ENCODE results near the gene ZBTB24. TPM values are rescaled to one million over a fixed set of nuclear protein-coding genes. Genes with fewer than 3 reads are reported as not detected.

ZBTB24 gene
- total RNA-seq, 2 experiments from 2014 or later = 15.3 to 17.0 TPM

- TF ChIP-seq EZH2phosphoT487 (IDR thresholded peaks at IDR 0.05; ENCODE audit: borderline replicate concordance, low read depth, low read length) (no peak), CTCF (conservative IDR thresholded peaks at IDR 0.05; ENCODE audit: low read length) (no peak)
- Histone ChIP-seq H3K79me2 (ENCODE audit: insufficient read depth, low read depth, low read length) (no peaks in the 10 kb centered on the region), H3K27ac (ENCODE audit: low read depth, low read length, poor library complexity, severe bottlenecking) (no peak overlapping the region), H4K20me1 (ENCODE audit: insufficient read depth, low read length) (no peaks in the 10 kb centered on the region), H3K4me1 (ENCODE audit: insufficient read depth, low read length, poor library complexity, severe bottlenecking) (peaks cover 19% of the 10 kb centered on the region), H2AFZ (ENCODE audit: low read length) (no peak overlapping the region), H3K4me2 (ENCODE audit: low read length) (no peak overlapping the region), H3K4me3 (ENCODE audit: low read depth, low read length, poor library complexity, severe bottlenecking) (no peak overlapping the region), H3K9me2 (ENCODE audit: insufficient read depth, low read length) (no peaks in the 10 kb centered on the region), H3K36me3 (ENCODE audit: insufficient read depth, low read length) (no peaks in the 10 kb centered on the region), H3K9me3 (ENCODE audit: low read length) (no peaks in the 10 kb centered on the region)
- no peak for DNase-seq (ENCODE audit: low spot score)
- no TSS peak for BruUV-seq (replicated peaks)
- intact Hi-C loops (cut with micrococcal nuclease; ENCODE audit: unreplicated experiment) = no loop called here
- ChIA-PET POLR2A (interaction anchor here (0.6 to 1.3 kb wide), 3 partner anchors 35 to 220 kb away, joined by 3 to 5 read pairs (median 3); partner anchors contain the start of gene CD164), CTCF (ENCODE audit: unreplicated experiment) (no interaction called here)
These were observed 62.3 kb downstream of the ZBTB24 start for GRCh38 chr6:109420751-109421150.

- CTCF ChIA-PET (ENCODE audit: unreplicated experiment) = no interaction called here
- POLR2A ChIA-PET = interaction anchor here (1.2 to 1.7 kb wide), 2 partner anchors 14 to 15 kb away, joined by 3 read pairs; no protein-coding TSS in a partner anchor
- Histone ChIP-seq H3K4me1 (ENCODE audit: insufficient read depth, low read length, poor library complexity, severe bottlenecking) (peaks cover 6% of the 10 kb centered on the region), H4K20me1 (ENCODE audit: insufficient read depth, low read length) (no peaks in the 10 kb centered on the region), H3K9me3 (ENCODE audit: low read length) (no peaks in the 10 kb centered on the region), H3K79me2 (ENCODE audit: insufficient read depth, low read depth, low read length) (no peaks in the 10 kb centered on the region), H3K4me3 (ENCODE audit: low read depth, low read length, poor library complexity, severe bottlenecking) (no peak overlapping the region), H3K9me2 (ENCODE audit: insufficient read depth, low read length) (no peaks in the 10 kb centered on the region), H3K27ac (ENCODE audit: low read depth, low read length, poor library complexity, severe bottlenecking) (no peak overlapping the region), H2AFZ (ENCODE audit: low read length) (no peak overlapping the region), H3K36me3 (ENCODE audit: insufficient read depth, low read length) (no peaks in the 10 kb centered on the region), H3K4me2 (ENCODE audit: low read length) (no peak overlapping the region)
- TF ChIP-seq CTCF (conservative IDR thresholded peaks at IDR 0.05; ENCODE audit: low read length) (no peak), EZH2phosphoT487 (IDR thresholded peaks at IDR 0.05; ENCODE audit: borderline replicate concordance, low read depth, low read length) (no peak)
- no TSS peak for BruUV-seq (replicated peaks)
- DNase-seq (ENCODE audit: low spot score) = no peak
- intact Hi-C loops (cut with micrococcal nuclease; ENCODE audit: unreplicated experiment) = no loop called here
These were observed 65.4 kb downstream of the ZBTB24 start for GRCh38 chr6:109417646-109418045.

Other genes starting within 250 kb of the ZBTB24 start
- gene CD164, start 100.8 kb downstream of the ZBTB24 start, total RNA-seq (2014; rRNA removed; shearing (Covaris generic)) = 36.9 and 48.7 TPM in 2 replicates
- gene CD164, start 100.8 kb downstream of the ZBTB24 start, total RNA-seq (2022) = 107 and 115 TPM in 2 replicates
- 0.15 and 1.6 TPM in 2 replicates for gene PPIL6, start 42.6 kb downstream of the ZBTB24 start, total RNA-seq (2014; rRNA removed; shearing (Covaris generic))
- 1.3 and 1.7 TPM in 2 replicates for gene PPIL6, start 42.6 kb downstream of the ZBTB24 start, total RNA-seq (2022)
- 18.4 and 24.4 TPM in 2 replicates for gene SMPD2, start 42.5 kb downstream of the ZBTB24 start, total RNA-seq (2014; rRNA removed; shearing (Covaris generic))
- 14.3 and 15.9 TPM in 2 replicates for gene SMPD2, start 42.5 kb downstream of the ZBTB24 start, total RNA-seq (2022)
- gene MICAL1, start 27.4 kb downstream of the ZBTB24 start, total RNA-seq (2014; rRNA removed; shearing (Covaris generic)) = 69.2 and 79.5 TPM in 2 replicates
- 101 and 108 TPM in 2 replicates for gene MICAL1, start 27.4 kb downstream of the ZBTB24 start, total RNA-seq (2022)
- 2.0 and 6.7 TPM in 2 replicates for gene AK9, start 208.0 kb upstream of the ZBTB24 start, total RNA-seq (2014; rRNA removed; shearing (Covaris generic))
- 4.9 and 5.7 TPM in 2 replicates for gene AK9, start 208.0 kb upstream of the ZBTB24 start, total RNA-seq (2022)
- 10.4 and 13.3 TPM in 2 replicates for gene FIG4, start 208.1 kb upstream of the ZBTB24 start, total RNA-seq (2014; rRNA removed; shearing (Covaris generic))
- 22.9 and 28.9 TPM in 2 replicates for gene FIG4, start 208.1 kb upstream of the ZBTB24 start, total RNA-seq (2022)